Gastrocnemius medialis (tissue), 4 donors: Measurements from ENCODE around the gene DEDD2.

Experiments
- POLR2A ChIP-seq, 2 donors: fragments of 450-650 bp; IDR thresholded peaks; one replicate each; pipeline ENCODE4 v1.6.1; 2017; ENCODE audit warnings: antibody characterized with exemption in 2 of 2, mild to moderate bottlenecking in 2 of 2, moderate library complexity in 2 of 2
- TF ChIP-seq, protein P1 (sequence below), 5 experiments: fragments of 450-650 bp in 3 of 5; fragments of 200-600 bp in 2 of 5; sonication (generic) in 2 of 5; IDR thresholded peaks in 4 of 5; conservative IDR thresholded peaks in 1 of 5; 1 replicate in 4 of 5; 2 replicates in 1 of 5; pipeline ENCODE4 v1.5.1; 2016 to 2019; ENCODE audit warnings: antibody characterized with exemption in 5 of 5, mild to moderate bottlenecking in 3 of 5, moderate library complexity in 3 of 5

DNA sequence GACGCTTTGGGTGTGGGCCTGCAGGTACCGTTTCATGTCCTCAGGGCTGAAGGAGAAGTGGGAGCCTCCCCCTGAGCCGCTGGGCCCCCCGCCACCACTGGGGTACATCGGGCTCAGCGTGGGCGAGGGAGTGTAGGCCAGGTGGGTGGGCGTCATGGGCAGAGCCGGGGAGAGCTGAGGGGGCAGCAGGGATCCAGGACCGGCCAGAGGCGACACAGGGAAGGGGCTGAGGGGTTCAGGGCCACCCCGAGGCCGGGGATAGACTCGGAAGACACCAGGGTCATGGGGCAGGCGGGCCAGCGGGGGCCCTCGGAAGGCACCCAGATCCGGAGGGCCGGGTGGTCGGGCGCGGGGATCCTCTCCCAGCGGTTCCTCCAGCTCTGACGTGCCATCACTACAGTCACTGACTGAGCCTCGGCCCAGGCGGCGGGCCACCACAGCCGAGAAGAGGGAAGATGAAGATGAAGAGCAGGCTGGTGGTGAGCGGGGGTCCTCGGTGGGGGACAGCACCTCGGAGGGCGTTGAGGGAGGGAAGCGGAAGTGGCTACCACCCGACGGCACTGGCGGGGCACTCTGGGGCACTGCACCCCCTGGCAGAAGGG, 31.8 kb upstream of the DEDD2 start:
- TF ChIP-seq, protein P1, sequence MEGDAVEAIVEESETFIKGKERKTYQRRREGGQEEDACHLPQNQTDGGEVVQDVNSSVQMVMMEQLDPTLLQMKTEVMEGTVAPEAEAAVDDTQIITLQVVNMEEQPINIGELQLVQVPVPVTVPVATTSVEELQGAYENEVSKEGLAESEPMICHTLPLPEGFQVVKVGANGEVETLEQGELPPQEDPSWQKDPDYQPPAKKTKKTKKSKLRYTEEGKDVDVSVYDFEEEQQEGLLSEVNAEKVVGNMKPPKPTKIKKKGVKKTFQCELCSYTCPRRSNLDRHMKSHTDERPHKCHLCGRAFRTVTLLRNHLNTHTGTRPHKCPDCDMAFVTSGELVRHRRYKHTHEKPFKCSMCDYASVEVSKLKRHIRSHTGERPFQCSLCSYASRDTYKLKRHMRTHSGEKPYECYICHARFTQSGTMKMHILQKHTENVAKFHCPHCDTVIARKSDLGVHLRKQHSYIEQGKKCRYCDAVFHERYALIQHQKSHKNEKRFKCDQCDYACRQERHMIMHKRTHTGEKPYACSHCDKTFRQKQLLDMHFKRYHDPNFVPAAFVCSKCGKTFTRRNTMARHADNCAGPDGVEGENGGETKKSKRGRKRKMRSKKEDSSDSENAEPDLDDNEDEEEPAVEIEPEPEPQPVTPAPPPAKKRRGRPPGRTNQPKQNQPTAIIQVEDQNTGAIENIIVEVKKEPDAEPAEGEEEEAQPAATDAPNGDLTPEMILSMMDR (IDR thresholded peaks at IDR 0.05 in 4 of 5, conservative IDR thresholded peaks at IDR 0.05 in 1 of 5) = no peak
- TF ChIP-seq POLR2A (IDR thresholded peaks at IDR 0.05) = no peak
